ENCODE data around the gene ALDH3A1. TPM values are rescaled to one million over a fixed set of nuclear protein-coding genes. Genes with fewer than 3 reads are reported as not detected.

ALDH3A1 gene
- total RNA-seq, 1 experiment from 2014 or later, result 0.35 TPM

DNA sequence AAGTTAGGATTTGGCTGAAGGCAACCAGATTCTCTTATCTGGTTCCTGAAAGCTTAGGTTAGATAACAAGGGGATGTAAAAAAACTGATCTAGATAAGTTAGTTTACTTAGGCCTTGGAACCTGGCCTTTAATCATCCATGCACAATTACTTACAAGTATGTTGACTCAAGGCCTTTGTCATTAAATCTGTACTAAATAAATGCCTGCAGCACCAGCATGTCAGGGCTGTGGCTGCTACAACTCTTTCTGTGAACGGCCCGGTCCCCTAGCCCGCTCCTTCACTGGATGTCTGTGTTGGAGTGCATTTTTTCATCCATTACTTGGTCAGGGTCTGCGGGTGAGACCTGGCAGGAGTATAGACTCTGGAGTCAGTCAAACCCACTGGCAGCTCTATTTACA is 48.4 kb upstream of the ALDH3A1 start (continued):
- TF ChIP-seq, protein P1, sequence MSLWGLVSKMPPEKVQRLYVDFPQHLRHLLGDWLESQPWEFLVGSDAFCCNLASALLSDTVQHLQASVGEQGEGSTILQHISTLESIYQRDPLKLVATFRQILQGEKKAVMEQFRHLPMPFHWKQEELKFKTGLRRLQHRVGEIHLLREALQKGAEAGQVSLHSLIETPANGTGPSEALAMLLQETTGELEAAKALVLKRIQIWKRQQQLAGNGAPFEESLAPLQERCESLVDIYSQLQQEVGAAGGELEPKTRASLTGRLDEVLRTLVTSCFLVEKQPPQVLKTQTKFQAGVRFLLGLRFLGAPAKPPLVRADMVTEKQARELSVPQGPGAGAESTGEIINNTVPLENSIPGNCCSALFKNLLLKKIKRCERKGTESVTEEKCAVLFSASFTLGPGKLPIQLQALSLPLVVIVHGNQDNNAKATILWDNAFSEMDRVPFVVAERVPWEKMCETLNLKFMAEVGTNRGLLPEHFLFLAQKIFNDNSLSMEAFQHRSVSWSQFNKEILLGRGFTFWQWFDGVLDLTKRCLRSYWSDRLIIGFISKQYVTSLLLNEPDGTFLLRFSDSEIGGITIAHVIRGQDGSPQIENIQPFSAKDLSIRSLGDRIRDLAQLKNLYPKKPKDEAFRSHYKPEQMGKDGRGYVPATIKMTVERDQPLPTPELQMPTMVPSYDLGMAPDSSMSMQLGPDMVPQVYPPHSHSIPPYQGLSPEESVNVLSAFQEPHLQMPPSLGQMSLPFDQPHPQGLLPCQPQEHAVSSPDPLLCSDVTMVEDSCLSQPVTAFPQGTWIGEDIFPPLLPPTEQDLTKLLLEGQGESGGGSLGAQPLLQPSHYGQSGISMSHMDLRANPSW (CRISPR knock-in tag; conservative IDR thresholded peaks at IDR 0.05; ENCODE audit: low read depth), result no peak

DNA sequence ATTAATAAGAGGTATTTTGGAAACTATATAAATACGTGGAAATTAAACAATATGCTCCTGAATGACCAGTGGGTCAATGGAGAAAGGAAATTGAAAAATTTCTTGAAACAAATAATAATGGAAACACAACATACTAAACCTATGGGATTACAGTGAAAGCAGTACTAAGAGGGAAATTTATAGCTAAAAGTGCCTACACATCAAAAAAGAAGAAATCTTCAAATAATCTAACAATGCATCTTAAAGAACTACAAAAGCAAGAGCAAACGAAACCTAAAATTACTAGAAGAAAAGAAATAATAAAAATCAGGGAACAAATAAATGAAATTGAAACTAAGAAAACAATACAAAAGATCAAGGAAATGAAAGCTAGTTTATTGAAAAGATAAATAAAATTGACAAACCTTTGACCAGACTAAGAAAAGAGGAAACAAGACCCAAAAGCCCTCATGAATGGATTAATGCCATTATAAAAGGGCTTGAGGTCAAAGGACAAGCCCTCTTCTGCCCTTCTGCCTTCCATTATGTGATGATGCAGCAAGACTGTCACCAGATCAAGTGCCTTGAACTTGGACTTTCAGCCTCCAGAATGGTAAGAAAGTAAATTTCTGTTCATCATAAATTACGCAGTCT is 43.9 kb upstream of the ALDH3A1 start:
- POLR2A ChIA-PET, result interaction anchor here (0.6 kb wide), 1 partner anchor 14 kb away, joined by 3 read pairs; no protein-coding TSS in a partner anchor
- H3K4me1 Mint-ChIP-seq, result no peaks in the 10 kb centered on the region

More for the DNA sequence above, 43.9 kb upstream of the ALDH3A1 start:
- Mint-ChIP-seq H3K9me3 (peaks cover 41% of the 10 kb centered on the region), H3K36me3 (peaks cover 44% of the 10 kb centered on the region), H3K27me3 (ENCODE audit: low read depth) (no peaks in the 10 kb centered on the region), H3K4me3 (no peak overlapping the region), H3K27ac (no peak overlapping the region)
- TF ChIP-seq, protein P2, sequence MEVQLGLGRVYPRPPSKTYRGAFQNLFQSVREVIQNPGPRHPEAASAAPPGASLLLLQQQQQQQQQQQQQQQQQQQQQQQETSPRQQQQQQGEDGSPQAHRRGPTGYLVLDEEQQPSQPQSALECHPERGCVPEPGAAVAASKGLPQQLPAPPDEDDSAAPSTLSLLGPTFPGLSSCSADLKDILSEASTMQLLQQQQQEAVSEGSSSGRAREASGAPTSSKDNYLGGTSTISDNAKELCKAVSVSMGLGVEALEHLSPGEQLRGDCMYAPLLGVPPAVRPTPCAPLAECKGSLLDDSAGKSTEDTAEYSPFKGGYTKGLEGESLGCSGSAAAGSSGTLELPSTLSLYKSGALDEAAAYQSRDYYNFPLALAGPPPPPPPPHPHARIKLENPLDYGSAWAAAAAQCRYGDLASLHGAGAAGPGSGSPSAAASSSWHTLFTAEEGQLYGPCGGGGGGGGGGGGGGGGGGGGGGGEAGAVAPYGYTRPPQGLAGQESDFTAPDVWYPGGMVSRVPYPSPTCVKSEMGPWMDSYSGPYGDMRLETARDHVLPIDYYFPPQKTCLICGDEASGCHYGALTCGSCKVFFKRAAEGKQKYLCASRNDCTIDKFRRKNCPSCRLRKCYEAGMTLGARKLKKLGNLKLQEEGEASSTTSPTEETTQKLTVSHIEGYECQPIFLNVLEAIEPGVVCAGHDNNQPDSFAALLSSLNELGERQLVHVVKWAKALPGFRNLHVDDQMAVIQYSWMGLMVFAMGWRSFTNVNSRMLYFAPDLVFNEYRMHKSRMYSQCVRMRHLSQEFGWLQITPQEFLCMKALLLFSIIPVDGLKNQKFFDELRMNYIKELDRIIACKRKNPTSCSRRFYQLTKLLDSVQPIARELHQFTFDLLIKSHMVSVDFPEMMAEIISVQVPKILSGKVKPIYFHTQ (CRISPR knock-in tag; IDR thresholded peaks at IDR 0.05), result no peak
- TF ChIP-seq MXD4 (CRISPR knock-in tag; IDR thresholded peaks at IDR 0.05; ENCODE audit: borderline replicate concordance) (no peak), ZBTB21 (CRISPR knock-in tag; IDR thresholded peaks at IDR 0.05; ENCODE audit: borderline replicate concordance) (no peak), ZNF671 (CRISPR knock-in tag; IDR thresholded peaks at IDR 0.05) (no peak), GTF2I (CRISPR knock-in tag; conservative IDR thresholded peaks at IDR 0.05) (no peak), NR1H2 (CRISPR knock-in tag; IDR thresholded peaks at IDR 0.05) (no peak), ZNF138 (CRISPR knock-in tag; conservative IDR thresholded peaks at IDR 0.05) (no peak), FOXP1 (CRISPR knock-in tag; IDR thresholded peaks at IDR 0.05; ENCODE audit: borderline replicate concordance) (no peak), ELF4 (CRISPR knock-in tag; IDR thresholded peaks at IDR 0.05; ENCODE audit: low read depth) (no peak), SOX15 (CRISPR knock-in tag; IDR thresholded peaks at IDR 0.05) (no peak)
- TF ChIP-seq, protein P3, sequence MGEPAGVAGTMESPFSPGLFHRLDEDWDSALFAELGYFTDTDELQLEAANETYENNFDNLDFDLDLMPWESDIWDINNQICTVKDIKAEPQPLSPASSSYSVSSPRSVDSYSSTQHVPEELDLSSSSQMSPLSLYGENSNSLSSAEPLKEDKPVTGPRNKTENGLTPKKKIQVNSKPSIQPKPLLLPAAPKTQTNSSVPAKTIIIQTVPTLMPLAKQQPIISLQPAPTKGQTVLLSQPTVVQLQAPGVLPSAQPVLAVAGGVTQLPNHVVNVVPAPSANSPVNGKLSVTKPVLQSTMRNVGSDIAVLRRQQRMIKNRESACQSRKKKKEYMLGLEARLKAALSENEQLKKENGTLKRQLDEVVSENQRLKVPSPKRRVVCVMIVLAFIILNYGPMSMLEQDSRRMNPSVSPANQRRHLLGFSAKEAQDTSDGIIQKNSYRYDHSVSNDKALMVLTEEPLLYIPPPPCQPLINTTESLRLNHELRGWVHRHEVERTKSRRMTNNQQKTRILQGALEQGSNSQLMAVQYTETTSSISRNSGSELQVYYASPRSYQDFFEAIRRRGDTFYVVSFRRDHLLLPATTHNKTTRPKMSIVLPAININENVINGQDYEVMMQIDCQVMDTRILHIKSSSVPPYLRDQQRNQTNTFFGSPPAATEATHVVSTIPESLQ (CRISPR knock-in tag; IDR thresholded peaks at IDR 0.05), result no peak
- TF ChIP-seq, protein P4, sequence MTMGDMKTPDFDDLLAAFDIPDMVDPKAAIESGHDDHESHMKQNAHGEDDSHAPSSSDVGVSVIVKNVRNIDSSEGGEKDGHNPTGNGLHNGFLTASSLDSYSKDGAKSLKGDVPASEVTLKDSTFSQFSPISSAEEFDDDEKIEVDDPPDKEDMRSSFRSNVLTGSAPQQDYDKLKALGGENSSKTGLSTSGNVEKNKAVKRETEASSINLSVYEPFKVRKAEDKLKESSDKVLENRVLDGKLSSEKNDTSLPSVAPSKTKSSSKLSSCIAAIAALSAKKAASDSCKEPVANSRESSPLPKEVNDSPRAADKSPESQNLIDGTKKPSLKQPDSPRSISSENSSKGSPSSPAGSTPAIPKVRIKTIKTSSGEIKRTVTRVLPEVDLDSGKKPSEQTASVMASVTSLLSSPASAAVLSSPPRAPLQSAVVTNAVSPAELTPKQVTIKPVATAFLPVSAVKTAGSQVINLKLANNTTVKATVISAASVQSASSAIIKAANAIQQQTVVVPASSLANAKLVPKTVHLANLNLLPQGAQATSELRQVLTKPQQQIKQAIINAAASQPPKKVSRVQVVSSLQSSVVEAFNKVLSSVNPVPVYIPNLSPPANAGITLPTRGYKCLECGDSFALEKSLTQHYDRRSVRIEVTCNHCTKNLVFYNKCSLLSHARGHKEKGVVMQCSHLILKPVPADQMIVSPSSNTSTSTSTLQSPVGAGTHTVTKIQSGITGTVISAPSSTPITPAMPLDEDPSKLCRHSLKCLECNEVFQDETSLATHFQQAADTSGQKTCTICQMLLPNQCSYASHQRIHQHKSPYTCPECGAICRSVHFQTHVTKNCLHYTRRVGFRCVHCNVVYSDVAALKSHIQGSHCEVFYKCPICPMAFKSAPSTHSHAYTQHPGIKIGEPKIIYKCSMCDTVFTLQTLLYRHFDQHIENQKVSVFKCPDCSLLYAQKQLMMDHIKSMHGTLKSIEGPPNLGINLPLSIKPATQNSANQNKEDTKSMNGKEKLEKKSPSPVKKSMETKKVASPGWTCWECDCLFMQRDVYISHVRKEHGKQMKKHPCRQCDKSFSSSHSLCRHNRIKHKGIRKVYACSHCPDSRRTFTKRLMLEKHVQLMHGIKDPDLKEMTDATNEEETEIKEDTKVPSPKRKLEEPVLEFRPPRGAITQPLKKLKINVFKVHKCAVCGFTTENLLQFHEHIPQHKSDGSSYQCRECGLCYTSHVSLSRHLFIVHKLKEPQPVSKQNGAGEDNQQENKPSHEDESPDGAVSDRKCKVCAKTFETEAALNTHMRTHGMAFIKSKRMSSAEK (CRISPR knock-in tag; IDR thresholded peaks at IDR 0.05; ENCODE audit: borderline replicate concordance), result no peak
- TF ChIP-seq, protein P1 (CRISPR knock-in tag; conservative IDR thresholded peaks at IDR 0.05; ENCODE audit: low read depth), result no peak
- no peak for ATAC-seq
- CTCF ChIA-PET, result no interaction called here
- no peak for DNase-seq (ENCODE audit: low spot score)
